ENCODE results near the gene PLEKHM2.

The PLEKHM2 gene

DNA sequence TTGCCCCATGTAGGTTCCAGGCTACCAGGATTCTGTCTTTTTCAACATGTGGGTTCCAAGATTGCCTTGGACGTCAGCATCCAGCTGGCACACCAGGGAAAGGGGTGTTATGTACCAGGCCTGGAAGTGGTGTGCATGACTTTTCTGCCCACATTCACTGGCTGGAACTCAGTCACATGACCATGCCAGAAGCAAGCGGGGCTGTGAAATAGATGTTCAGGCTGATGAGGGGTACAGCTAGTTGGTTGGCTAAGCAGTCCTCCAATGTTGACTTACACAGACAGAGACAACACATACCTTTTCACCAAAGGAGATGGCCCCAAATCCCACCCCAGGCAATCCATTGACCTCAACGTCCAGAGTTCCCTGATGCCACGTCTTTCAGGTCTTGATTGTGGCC, 14.3 kb upstream of the PLEKHM2 start:
- Histone ChIP-seq H3K27me3 (ENCODE audit: insufficient read depth, low read length, poor library complexity) (no peaks in the 10 kb centered on the region), H3K9me3 (ENCODE audit: insufficient read depth, low read length, severe bottlenecking) (no peaks in the 10 kb centered on the region), H3K27ac (ENCODE audit: low read length) (no peak overlapping the region), H3K4me3 (ENCODE audit: low read depth in 1 of 2, low read length in 2 of 2) (no peak overlapping the region), H3K4me2 (ENCODE audit: insufficient read depth, low read length) (no peak overlapping the region), H3K4me1 (ENCODE audit: insufficient read depth, low read length) (no peaks in the 10 kb centered on the region), H3K9ac (ENCODE audit: low read depth, low read length) (no peak overlapping the region), H3K36me3 (ENCODE audit: insufficient read depth, low read length) (no peaks in the 10 kb centered on the region), H3K79me2 (ENCODE audit: insufficient read depth, low read length) (no peaks in the 10 kb centered on the region), H2AFZ (ENCODE audit: low read depth, low read length) (no peak overlapping the region), H4K20me1 (ENCODE audit: insufficient read depth, low read length) (peaks cover 2% of the 10 kb centered on the region; the same call in 1 of the 2 replicates)
- TF ChIP-seq, protein P1, sequence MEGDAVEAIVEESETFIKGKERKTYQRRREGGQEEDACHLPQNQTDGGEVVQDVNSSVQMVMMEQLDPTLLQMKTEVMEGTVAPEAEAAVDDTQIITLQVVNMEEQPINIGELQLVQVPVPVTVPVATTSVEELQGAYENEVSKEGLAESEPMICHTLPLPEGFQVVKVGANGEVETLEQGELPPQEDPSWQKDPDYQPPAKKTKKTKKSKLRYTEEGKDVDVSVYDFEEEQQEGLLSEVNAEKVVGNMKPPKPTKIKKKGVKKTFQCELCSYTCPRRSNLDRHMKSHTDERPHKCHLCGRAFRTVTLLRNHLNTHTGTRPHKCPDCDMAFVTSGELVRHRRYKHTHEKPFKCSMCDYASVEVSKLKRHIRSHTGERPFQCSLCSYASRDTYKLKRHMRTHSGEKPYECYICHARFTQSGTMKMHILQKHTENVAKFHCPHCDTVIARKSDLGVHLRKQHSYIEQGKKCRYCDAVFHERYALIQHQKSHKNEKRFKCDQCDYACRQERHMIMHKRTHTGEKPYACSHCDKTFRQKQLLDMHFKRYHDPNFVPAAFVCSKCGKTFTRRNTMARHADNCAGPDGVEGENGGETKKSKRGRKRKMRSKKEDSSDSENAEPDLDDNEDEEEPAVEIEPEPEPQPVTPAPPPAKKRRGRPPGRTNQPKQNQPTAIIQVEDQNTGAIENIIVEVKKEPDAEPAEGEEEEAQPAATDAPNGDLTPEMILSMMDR (IDR thresholded peaks at IDR 0.05; ENCODE audit: borderline replicate concordance, extremely low read depth, low read length, poor library complexity, severe bottlenecking), result no peak
- no peak for TF ChIP-seq EZH2 (IDR thresholded peaks at IDR 0.05; ENCODE audit: borderline replicate concordance, low read depth, low read length, severe bottlenecking)
- DNase-seq (no peak), ATAC-seq (ENCODE audit: insufficient read depth, low read depth) (no peak)

DNA sequence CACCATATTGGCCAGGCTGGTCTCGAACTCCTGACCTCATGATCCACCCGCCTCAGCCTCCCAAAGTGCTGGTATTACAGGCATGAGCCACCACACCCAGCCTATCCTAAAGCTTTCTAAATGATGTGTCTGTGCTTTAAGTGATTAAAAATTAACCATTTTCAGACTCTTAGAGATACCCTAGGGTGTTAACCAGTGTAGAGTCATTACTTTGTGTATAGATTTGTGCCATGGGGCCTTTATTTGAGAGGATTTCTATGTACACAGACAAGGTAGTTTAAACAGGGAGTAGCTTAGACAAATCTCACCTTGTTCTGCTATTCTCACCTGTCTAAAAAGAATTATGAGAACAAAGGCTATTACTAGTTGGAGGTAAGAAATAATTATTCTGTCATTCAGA, 12.7 kb upstream of the PLEKHM2 start:
- TF ChIP-seq EZH2 (IDR thresholded peaks at IDR 0.05; ENCODE audit: borderline replicate concordance, low read depth, low read length, severe bottlenecking), result no peak
- TF ChIP-seq, protein P1 (IDR thresholded peaks at IDR 0.05; ENCODE audit: borderline replicate concordance, extremely low read depth, low read length, poor library complexity, severe bottlenecking), result no peak
- DNase-seq, result no peak
- no peak for ATAC-seq (ENCODE audit: insufficient read depth, low read depth)
- Histone ChIP-seq H3K36me3 (ENCODE audit: insufficient read depth, low read length) (no peaks in the 10 kb centered on the region), H3K4me1 (ENCODE audit: insufficient read depth, low read length) (no peaks in the 10 kb centered on the region), H4K20me1 (ENCODE audit: insufficient read depth, low read length) (peaks cover 2% of the 10 kb centered on the region; the same call in 1 of the 2 replicates), H3K4me2 (ENCODE audit: insufficient read depth, low read length) (no peak overlapping the region), H3K27me3 (ENCODE audit: insufficient read depth, low read length, poor library complexity) (no peaks in the 10 kb centered on the region), H3K9ac (ENCODE audit: low read depth, low read length) (no peak overlapping the region), H3K4me3 (ENCODE audit: low read depth in 1 of 2, low read length in 2 of 2) (no peak overlapping the region), H3K9me3 (ENCODE audit: insufficient read depth, low read length, severe bottlenecking) (no peaks in the 10 kb centered on the region), H3K79me2 (ENCODE audit: insufficient read depth, low read length) (no peaks in the 10 kb centered on the region), H3K27ac (ENCODE audit: low read length) (no peak overlapping the region), H2AFZ (ENCODE audit: low read depth, low read length) (no peak overlapping the region)

DNA sequence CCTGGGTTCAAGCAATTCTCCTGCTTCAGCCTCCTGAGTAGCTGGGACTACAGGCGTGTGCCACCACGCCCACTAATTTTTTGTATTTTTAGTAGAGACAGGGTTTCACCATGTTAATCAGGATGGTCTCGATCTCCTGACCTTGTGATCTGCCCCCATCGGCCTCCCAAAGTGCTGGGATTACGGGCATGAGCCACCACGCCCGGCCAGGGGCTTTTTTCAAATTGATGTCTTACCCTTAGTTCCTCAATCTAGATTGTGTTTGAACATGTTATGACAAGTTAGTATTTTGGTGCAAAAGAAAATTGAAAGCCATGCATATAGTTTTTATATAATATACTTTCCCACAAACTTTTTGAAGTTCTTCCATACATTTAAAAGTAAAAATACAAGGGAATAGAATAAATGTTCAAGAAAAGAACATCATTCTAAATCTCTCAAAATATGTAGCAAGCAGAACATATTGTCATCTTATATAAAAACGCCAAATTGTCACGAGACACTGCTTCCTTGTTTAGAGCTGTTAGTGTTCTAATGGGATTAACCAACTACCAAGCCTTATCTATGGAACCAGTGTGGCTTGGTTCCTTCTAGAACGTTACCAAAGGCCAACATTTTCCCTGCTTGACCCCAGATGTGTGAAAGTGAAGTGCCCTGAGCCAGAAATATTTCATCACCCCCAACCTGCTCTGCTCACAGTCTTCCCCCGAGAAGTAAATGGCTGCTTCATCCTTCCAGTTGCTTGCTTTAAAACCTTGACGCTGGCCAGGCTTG, 9.5 kb upstream of the PLEKHM2 start:
- H3K9ac ChIP-seq (ENCODE audit: low read depth, low read length), result no peak overlapping the region
- DNase-seq (no peak), ATAC-seq (ENCODE audit: insufficient read depth, low read depth) (no peak)
- TF ChIP-seq EZH2 (IDR thresholded peaks at IDR 0.05; ENCODE audit: borderline replicate concordance, low read depth, low read length, severe bottlenecking), result no peak
- TF ChIP-seq, protein P1 (IDR thresholded peaks at IDR 0.05; ENCODE audit: borderline replicate concordance, extremely low read depth, low read length, poor library complexity, severe bottlenecking), result no peak
- H3K79me2 ChIP-seq (ENCODE audit: insufficient read depth, low read length), result no peaks in the 10 kb centered on the region
- H3K27me3 ChIP-seq (ENCODE audit: insufficient read depth, low read length, poor library complexity), result no peaks in the 10 kb centered on the region
- no peaks in the 10 kb centered on the region for H4K20me1 ChIP-seq (ENCODE audit: insufficient read depth, low read length)
- H3K4me2 ChIP-seq (ENCODE audit: insufficient read depth, low read length), result no peak overlapping the region
- no peak overlapping the region for H3K4me3 ChIP-seq (ENCODE audit: low read depth in 1 of 2, low read length in 2 of 2)
- no peaks in the 10 kb centered on the region for H3K4me1 ChIP-seq (ENCODE audit: insufficient read depth, low read length)
- no peak overlapping the region for H3K27ac ChIP-seq (ENCODE audit: low read length)
- H3K9me3 ChIP-seq (ENCODE audit: insufficient read depth, low read length, severe bottlenecking), result no peaks in the 10 kb centered on the region
- H3K36me3 ChIP-seq (ENCODE audit: insufficient read depth, low read length), result no peaks in the 10 kb centered on the region
- no peak overlapping the region for H2AFZ ChIP-seq (ENCODE audit: low read depth, low read length)

Data from DND-41 (cell line).